Cortex of kidney (tissue), 1 donor: Measurements from ENCODE around the gene EZH1.
"Not testable (repeated sequence)": the region's sequence is repeated elsewhere in the genome, so short reads cannot be mapped to it uniquely, and the experiment has no call there.

ENCODE experiments used
- DNase-seq: peaks from one replicate; lab custom pipeline; 2025; lab: John Stamatoyannopoulos, UW

Gene EZH1

DNA sequence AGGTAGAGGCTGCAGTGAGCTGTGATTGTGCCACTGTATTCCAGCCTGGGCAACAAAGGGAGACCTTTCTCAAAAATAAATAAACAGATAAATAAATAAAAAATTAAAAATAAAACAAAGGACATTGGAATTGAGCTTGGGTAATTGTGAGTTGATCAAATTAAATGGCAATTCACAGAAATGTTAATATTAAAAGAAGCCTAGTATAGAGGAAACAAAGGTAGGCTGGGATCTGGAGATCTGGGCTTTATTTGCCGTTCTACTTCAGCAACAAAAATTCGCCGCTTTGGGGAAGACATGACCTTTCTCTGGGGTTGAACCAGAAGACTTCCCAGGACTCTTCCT lies 28.1 kb upstream of the EZH1 start:
- no peak for DNase-seq

DNA sequence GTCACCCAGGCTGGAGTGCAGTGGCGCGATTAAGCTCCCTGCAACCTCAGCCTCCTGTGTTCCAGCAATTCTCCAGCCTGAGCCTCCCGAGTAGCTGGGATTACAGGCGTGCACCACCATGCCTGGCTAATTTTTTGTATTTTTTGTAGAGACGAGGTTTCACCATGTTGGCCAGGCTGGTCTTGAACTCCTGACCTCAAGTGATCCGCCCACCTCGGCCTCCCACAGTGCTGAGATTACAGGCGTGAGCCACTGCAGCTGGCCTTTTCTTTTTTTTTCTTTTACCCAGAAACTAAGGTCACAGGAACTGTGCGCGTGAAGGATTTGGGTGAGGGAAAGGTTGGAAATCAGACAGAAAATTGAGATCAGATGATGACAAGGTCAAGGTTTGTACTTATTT lies 25.1 kb upstream of the EZH1 start:
- not testable (repeated sequence) for DNase-seq

- not testable (repeated sequence) for DNase-seq
Measured at GRCh38 chr17:42768006-42768405, 23.2 kb upstream of the EZH1 start.

- DNase-seq, result no peak
Measured at GRCh38 chr17:42767512-42767911, 22.7 kb upstream of the EZH1 start.

GRCh38 chr17:42766124-42766523 lies 21.3 kb upstream of the EZH1 start:
- DNase-seq, result no peak

GRCh38 chr17:42761638-42762037 lies 16.8 kb upstream of the EZH1 start:
- no peak for DNase-seq

GRCh38 chr17:42760652-42761581 lies 16.1 kb upstream of the EZH1 start, which contains the start of gene RAMP2:
RAMP2 (plus strand) TSS chr17:42761227; CDS start chr17:42761262, 35 bp downstream.
- no peak for DNase-seq

- DNase-seq, result no peak
Measured at GRCh38 chr17:42759982-42760651, 15.3 kb upstream of the EZH1 start.

DNA sequence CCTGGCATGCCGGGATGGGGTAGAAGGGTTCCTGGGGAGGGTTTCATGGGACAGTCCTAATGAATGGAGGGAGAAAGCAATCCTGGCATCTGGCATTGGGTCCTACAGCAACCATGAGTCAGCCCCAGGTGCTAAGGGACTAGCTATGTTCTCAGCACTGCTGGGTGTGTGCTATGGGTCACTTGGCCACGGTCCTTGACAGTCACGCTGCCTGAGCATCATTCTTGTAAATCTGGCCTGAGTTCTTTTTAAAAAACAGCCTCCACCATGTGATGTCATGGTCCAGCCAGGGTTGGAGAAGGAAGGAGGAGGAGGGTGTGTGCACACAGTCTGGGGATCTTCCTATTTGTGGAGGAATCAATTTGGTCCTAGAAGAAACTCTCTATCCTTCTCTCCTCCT lies 9.9 kb upstream of the EZH1 start:
- DNase-seq, result no peak

- DNase-seq, result no peak
Measured at GRCh38 chr17:42751628-42752027, 6.8 kb upstream of the EZH1 start.

- DNase-seq, result no peak
Measured at GRCh38 chr17:42750739-42751344, 6.0 kb upstream of the EZH1 start.

DNA sequence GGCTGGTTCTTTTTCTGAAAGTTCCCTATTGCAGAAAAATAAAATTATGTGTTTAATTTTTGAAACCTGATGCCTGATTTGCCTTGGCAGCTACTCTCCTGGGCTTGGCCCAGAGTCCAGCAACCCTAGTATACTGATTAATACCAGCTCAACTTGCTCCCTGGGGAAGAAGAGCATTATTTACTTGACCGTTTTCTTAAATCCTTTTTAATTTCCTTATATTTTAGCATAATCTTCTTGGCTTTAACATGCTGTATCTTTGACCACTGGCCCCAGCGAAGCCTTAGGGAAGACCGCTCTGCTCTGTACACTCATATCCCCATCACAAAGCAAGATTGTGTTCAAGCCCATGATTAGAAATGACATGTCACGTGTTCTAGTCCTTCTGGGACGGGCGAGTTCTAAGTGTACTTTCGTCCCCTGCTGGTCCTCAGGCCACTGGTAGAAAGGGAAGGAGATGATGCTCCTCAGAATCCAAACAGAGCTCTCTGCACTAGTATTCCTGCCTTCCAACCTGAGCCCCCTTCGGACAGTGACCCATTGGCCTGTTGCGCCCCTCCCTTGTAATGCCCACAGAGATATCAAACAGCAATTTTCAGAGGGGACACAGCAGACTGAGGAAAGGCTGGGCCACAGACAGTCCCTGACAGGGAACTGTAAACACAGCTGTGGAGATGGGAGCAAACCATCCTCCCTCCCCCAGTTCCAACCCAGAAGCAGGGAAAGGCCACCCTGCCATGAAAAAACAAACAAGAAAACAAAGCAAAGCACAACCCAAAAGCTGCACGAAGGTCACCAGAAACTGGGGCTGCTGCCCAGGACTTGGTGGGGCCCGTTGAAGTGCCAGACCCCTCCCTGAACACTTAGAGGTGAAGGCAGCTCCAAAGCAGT lies 4.3 kb upstream of the EZH1 start:
- no peak for DNase-seq

DNA sequence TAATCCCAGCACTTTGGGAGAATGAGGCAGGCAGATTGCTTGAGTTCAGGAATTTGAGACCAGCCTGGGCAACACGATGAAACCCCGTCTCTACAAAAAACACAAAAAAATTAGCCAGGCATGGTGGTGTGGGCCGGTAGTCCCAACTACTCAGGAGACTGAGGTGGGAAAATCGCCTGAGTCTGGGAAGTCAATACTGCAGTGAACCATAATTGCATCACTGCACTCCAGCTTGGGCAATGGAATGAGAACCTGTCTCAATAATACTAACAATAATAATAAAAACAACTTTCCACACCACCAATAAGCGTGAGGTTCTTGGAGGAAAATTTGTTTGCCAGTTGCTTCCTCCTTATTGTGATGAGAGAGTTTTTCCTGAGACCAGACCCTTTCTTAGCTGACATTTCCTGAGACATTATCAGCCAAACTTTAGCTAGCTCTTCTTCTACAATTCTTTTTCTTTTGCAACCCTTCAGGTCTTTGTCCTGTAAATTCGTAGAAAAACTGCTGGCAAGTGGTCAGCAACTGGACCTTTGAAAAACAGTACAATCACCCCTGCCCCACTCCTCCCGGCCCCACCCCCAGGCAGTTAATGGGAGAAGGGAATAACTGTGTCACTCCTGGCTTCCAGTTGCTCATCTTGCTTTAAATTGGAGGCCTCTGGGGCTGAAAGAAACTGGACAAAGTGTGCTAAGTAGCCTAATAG lies 3.5 kb upstream of the EZH1 start:
- no peak for DNase-seq

- DNase-seq, result no peak
Measured at GRCh38 chr17:42744283-42744805, 496 bp downstream of the EZH1 start.

DNA sequence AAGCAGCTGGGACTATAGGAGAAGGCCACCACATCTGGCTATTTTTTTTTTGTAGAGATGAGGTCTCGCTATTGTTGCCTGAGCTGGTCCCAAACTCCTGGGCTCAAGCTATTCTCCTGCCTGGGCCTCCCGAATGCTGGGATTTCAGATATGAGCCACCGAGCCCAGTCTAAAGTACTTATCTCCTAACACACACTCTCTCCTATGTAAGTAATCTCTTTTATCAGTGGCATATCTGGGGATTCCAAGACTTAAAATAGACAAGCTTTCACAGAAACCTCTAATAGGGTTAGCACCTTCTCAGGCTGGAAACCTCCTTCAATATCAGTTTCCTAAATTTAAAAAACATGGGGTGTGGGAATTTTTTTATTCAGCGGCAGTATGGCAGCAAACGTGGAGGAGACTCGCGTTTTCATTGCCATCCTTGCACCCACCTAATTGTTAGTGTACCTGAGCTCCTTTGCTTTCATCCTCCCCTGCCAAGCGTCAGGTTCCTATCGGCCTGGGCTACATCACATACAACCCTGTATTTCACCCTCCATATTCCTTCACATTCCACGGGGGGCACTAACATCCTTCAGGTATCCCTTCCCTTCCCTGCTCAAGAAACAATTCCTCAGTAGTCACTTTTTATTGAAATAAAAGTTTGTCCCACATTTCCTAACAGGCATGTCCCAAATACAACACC lies 1.1 kb downstream of the EZH1 start:
- DNase-seq, result no peak

GRCh38 chr17:42742916-42743315 lies 1.9 kb downstream of the EZH1 start:
- DNase-seq, result not testable (repeated sequence)

DNA sequence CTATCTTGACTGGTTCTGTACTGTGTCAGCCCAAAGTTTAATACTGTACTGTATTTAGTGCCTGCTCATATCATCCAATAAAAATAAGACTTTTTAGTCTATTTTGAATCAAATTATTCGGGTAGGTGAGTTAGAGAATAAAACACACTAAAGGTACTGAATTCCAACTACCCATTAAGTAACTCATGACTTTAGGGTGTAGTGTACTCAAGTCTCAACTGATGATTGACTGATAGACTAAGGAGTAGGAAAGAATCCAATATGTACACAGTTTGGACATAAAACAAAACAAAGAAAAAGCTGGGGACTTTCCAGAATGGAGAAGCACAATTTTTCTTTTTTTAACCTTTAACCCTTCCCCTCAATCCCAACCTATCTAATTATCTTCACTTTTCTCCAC lies 4.1 kb downstream of the EZH1 start:
- DNase-seq, result no peak

DNA sequence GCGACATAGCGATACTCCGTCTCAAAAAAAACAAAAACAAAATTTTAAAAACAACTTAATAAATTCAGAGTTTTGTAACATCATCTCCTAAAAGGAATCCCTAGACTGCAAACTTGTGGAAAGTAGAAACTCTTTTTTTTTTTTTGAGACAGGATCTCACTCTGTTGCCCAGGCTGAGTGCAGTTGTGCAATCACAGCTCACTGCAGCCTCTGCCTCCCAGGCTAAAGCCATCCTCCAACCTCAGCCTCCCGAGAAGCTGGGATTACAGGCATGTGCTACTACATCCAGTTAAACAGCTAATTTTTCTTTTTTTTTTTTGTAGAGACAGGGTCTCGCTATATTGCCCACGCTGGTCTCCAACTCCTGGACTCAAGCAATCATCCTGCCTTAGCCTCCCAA lies 19.7 kb downstream of the EZH1 start:
- DNase-seq, result no peak

- DNase-seq, result no peak
Measured at GRCh38 chr17:42723636-42724035, 21.2 kb downstream of the EZH1 start.

DNA sequence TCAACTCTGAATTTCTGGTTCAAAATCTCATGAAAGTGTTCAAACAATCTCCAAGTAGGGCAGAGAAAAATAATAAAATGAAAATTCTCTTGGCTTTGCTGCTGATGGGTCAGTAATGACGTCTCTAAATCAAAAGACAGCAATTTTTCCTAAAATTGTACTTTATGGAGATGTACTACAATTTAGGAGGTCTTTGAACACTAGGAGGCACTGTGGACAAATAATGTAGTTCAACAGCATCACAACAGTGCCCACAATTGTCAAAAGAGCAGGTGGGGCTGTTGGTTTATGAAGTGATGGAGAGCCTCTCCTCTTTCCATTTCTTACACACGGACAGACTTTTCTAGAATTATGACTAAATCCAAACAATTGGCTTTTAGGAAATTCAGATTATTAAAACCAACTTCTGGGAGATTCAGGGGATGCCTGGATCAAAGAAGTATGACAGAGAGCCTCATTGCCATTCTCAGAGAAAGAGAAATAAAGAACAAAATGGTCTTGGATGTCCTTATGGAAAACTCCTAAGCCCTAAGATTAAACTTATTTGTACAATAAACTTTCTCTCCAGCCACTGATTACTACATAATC lies 23.8 kb downstream of the EZH1 start:
- no peak for DNase-seq
